Activated gamma-delta T cell (primary cell): ENCODE results near the gene MLH3.
"Not testable (repeated sequence)": the region's sequence is repeated elsewhere in the genome, so short reads cannot be mapped to it uniquely, and the experiment has no call there.

Experiments
- DNase-seq: peaks from one replicate; lab custom pipeline; 2025; lab: John Stamatoyannopoulos, UW
- total RNA-seq, 2 donors: gene quantifications; one replicate each; lab custom pipeline; 2026; lab: John Stamatoyannopoulos, UW

MLH3 gene
- total RNA-seq: 74.4 to 82.0 reads per million in 2 donors

DNA sequence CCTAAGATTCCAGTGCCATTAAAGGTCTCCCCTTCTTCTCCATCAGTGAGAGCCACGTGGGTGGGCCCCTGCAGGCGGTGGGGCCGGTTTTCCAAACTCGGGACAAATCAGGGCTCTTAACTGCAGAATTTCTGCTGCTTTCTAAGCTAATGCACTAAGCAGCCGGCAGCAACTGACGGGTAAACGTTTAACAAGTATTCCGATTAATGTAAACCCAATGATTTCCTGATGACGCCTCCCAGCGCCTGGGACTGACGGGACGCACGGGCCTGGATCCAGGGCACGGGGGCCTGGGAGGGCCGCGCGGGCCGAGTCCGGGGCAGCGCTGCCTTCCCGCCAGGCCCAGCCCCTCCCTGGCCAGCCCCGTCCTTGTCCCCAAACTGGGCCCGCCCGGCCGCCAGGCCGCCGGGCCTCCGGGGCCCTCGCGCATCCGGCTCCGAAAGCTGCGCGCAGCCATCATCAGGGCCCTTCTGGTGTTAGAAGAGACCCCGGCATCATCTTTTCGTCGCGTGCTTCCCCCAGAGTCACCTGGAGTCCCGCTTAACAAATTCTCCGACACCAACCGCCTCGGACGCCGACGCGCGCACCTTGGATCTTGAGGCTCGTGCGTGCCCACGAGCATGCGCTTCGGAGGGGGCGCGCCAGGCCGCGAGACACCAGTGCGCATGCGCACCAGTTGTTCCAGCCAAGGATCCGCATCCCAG is at the start of gene MLH3:
MLH3 (minus strand) TSS at position 616 of the 704 bp plus-strand sequence. CDS start 1,812 bp downstream, outside the sequence.
- peak; percentile 58 for DNase-seq

DNA sequence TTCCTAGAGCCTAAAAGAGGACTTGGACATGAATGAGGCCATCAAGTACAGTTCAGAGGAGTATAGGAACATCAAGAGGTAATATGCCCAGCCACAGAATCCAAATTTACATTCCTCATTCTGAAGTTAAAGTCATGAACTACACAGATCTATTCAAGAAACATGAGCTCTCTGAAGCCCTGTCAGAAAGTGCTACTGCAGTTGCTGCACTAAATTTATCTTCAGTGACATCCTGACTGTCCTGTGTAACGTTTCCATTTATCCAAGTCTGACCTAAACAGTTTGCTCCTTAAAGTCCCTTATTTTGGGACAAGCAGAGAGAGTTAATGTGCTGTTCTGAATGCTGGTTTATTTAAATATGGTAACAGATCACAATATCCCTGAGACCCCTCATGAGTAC is 47.4 kb upstream of the MLH3 start:
- DNase-seq: no peak

DNA sequence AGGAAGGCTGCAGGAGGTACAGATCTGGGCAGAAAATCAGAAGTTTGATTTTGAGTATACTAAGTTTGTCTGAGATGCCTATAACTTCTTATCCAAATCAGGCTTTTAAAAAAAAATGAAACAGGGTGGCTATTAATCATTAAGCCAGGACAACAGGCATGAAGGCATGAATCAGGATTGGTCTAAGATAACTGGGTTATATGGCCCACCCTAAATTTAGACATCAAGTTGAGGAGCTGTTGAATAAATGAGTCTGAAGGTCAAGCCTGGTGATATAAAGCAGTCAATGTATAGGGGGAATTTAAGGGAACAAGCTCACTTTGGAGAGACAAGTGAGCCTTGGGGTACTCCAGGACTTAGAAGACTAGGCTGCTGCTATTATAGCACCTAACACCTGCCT is 46.9 kb upstream of the MLH3 start:
- DNase-seq: no peak

DNA sequence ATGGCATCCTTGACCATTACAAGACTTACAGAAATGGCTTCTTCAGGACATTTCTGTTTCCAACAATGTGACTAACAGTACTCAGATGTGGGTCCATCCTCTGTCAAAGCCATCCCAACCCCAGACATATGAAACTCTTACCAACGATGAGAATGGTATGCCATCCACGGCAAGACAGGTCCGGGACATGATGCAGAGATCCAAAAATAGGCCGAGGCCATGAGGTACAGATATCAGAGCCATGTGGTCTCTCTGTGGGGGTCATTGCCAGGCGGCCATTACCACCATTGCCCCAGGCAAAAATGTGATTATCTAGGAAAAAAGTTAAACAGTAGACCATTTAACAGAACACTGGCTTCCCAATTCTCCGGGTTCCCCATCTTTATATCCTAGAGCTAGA is 45.7 kb upstream of the MLH3 start:
- DNase-seq: no peak

DNA sequence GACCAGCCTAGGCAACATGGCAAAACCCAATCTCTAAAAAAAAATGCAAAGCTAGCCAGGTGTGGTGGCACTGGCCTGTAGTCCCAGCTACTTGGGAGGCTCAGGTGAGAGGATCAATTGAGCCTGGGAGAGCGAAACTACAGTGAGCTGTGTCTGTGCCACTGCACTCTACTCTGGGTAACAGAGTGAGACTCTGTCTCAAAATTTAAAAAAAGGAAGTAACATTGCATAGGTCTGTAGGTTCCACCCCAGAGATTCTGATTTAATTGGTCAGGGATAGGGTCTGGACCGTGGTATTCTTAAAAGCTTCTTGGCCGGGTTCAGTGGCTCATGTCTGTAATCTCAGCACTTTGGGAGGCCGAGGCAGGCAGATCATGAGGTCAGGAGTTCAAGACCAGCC is 44.4 kb upstream of the MLH3 start:
- no peak for DNase-seq

DNA sequence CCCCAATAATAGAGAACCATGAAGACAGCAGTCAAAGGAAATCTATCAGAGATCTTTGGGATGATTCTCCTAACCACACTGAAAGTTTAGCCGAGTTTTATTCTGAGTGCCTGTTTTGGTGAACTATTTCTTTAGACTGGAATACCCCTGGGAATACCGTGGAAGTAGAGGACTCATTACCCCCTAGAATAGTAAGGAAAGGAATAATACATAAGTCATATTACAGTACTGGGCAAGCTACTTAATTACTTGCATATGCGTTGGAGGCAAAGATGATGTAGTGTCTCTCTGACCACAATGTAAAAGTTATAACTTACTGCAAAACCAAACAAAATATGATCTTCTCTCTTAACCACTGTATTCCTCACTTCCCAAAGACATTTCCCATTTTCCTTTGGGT is 43.6 kb upstream of the MLH3 start:
- DNase-seq: no peak

DNA sequence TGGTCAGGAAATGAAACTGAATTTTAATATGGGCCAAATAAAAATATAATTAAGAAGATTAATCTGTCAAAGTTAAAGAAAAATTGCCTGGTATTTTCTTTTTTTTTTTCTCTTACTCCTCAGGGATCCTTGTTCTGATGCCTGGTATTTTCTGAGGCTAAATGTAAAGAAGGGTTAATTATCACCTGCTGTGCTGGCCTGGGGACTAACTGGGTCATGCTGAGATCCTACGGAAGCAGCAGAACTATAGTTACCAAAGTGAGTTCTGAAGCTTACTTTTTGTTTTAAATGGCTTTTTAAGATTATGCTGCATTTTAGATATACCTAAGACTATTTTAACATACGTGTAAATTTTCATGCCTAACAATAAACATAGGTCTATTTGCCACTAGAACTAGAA is 41.4 kb upstream of the MLH3 start:
- DNase-seq: no peak

DNA sequence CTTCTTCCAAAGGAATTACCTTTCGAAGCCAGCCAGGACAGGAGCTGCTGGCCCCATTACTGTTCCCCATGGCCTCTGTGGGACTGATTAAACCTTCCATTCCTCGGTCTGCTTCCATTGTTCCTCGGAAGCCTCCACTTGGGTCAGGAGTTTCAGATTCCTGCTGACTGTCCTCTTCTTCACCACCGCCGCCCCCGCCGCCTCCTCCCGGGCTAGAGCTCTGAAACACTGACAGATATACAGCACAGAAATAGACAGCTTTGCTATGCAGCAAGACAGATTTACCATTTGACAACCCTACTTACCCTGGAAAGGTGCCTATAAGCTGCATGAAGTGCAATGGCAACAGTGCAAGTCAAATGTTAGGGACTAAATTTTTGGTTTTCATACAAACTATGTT is 40.0 kb upstream of the MLH3 start:
- no peak for DNase-seq

DNA sequence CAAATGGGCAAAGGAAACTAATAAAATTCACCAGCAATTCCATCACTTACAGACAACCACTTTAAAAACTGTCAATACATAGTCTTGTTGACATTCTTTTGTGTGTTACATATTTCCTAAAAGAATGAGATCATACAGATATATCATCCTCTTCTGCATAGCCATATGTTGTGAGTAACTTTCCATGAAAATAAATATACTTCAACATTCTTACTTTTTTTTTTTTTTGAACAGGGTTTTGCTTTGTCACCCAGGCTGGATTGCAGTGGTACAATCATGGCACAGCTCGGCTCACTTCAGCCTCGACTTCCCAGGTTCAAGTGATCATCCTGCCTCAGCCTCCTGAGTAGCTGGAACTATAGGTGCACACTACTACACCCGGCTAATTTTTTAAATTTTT is 39.1 kb upstream of the MLH3 start:
- DNase-seq: no peak

DNA sequence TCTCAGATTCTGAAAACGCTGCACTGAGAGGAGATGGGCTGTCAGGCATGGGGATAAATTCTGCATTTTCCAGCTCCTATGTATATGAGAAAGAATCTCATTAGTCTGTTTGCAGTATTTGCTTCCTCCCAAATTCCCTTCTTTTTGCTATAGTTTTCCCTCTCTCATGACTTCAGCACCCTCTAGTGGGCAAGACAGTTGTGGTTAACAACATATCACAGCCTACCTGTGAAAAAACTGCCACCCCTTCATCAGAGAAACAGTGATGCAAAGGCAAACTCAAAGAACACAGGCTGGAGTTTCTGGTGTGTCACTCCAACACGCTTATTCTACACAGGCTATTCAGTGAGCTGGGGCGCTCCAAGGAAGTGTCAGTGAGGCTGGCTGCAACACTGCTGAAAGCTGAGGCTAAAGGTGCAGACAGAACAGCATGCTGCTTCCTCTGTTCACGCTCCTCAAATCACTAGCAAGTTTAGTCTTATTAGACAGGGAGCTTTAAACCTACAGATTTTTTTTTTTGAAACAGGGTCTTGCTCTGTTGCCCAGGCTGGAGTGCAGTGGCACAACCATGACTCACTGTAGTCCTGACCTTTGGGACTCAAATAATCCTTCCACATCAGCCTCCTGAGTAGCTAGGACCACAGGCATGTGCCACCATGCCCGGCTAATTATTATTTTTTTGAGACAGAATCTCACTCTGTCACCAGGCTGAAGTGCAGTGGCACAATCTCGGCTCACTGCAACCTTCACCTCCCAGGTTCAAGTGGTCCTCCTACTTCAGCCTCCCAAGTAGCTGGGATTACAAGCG is 37.5 kb upstream of the MLH3 start:
- DNase-seq: no peak

DNA sequence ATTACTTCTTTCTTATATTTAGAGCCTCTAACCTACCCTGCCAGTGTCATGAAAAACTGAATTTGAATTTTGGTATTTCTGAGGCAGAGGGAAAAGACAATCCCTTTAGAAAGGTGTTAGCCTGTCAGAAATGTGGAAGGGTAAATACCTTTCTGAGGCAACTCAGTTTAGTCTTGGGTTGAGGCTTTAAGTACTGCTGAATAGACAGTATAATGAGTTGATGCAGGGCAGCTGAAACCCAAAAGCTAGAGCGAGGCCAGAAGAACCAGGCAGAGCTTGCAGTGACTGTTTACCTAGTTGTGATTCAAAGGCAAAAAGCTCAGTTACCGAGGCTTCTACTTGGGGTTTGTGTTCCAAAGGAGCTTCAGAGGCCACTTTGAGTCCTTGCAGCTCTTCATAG is 36.9 kb upstream of the MLH3 start:
- DNase-seq: no peak

DNA sequence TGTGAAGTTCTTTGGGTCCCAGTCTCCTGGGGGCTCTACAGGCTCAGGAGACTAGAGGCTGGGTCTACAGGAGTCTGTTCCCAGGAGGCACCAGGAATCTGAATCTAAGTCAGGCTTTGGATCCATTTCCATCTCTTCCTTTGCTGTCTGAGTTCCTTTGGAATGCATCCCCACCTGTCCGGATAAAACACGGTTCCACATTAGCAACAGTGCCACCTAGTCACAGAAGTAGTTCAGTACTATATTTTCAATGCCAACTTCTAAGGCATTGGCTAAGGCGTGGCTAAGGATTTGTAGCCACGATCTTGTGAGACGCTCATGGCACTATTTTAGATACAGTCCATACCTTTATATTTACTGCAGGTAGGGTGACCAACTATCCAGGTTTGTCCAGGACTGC is 33.2 kb upstream of the MLH3 start:
- no peak for DNase-seq

DNA sequence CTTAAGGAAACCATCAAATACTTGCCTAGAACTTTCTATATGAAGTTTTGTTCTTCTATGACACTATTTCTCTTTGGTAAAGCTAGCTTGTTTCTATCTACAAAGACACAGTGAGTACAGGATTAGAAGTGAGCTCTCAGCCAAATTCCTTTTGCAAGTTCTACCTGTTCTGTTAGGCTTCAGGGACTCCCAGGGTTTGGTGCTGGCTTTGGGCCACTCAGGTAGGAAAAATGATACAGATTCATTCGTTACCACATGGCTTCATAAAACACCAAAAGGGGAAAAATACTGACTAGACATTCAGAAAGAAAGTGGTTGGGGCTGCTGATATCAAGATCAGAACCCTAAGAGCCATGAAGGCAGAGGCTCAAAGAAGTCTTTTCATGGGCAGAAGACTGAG is 32.0 kb upstream of the MLH3 start:
- no peak for DNase-seq

DNA sequence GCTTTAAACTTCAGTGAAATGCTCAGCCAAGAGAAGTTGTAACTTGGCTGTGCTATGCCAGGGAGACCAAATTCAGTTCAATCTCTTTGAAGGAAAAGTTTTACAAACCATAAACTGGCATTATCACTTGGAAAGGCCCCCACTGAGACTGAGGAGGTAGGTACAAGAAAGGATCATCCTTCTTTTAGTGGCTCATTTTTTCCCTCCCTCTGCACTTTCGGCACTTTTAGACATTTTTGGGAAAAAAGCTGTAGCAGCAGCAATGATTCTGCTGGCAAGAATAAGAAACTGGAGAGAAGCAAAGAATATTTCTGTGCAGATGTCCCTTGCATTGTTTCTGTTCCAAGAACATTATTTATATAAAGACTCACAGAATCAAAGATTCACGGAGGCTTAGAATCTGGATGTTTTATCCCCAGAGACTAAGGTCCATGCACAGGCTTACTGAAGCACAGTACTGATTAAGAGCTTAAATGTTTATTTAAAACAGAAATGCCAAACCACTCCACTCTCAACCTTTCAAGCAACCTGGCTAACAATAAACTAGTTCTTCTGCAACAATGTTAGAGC is 30.5 kb upstream of the MLH3 start:
- no peak for DNase-seq

DNA sequence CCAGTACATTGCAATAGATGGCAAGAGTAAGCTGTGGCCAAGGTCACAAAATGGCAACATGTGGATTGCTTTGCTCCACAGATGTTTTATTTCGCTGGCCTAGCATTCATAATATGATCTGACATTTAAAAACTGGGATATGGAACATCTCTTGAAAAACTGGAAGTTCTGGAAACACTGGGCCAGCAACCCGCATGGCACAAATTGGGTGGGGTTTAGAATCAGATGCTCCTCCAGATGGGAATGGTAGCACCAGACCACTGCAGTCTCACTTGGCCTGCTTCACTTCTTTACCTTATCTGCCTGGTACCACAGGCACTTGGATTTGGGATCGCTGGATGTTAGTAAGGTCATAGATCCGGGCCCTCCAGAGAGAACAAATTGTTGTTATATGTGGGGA is 28.3 kb upstream of the MLH3 start:
- no peak for DNase-seq

DNA sequence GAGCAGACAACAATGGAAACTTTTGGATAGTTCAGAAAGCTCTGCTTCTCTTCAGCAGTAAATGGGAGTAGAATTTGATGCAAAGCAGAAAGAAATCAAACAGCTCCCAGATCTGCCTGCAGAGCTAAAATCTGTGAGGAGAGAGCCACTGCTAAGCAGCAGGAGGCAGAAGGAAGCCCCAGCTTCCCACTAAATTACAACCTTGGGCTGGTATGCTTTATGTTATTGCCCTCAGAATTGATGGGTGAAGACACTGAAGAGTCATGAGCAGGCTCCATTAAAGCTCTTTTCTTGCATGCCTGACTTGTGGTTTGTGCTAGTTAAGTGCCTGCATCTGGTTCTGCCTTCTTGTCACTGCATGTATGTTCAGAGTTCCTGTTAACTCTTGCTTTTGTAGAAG is 26.5 kb upstream of the MLH3 start:
- DNase-seq: no peak

DNA sequence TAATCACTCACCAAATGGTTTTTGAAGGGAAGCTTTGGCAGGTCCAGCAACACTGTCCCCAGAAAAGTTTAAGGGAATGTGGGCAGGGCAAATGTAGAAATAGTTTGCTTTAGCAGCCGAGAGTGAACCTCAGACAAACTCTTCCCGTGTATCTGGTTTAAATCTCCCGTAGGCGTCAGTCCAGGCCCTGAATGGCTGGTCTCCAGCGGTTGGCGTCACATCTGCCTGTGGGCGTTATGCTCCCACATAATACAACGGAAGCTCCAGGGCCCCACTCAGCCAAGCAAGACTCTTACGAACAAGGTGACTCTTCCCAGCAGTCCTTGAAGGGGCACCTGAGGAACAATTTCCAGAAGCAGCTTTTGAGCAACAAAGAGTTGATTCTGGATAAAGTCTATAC is 19.1 kb upstream of the MLH3 start:
- DNase-seq: no peak

DNA sequence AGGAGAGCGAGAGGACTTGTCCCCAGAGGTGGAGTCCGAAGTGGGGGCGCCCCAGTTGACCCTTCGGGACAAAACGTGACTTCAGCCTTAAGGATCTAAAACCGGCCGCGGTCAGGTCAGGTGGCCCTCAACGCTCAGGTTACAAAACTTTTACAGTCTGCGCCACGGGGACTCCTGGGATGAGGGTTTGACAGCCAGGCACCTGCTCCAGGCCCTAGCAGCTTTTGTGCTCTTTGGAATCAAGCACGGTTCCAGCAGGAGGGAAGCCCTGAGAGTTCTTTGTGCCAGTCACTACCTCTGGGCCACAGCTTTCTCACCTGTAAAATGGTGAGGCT is 18.5 kb upstream of the MLH3 start:
- no peak for DNase-seq

DNA sequence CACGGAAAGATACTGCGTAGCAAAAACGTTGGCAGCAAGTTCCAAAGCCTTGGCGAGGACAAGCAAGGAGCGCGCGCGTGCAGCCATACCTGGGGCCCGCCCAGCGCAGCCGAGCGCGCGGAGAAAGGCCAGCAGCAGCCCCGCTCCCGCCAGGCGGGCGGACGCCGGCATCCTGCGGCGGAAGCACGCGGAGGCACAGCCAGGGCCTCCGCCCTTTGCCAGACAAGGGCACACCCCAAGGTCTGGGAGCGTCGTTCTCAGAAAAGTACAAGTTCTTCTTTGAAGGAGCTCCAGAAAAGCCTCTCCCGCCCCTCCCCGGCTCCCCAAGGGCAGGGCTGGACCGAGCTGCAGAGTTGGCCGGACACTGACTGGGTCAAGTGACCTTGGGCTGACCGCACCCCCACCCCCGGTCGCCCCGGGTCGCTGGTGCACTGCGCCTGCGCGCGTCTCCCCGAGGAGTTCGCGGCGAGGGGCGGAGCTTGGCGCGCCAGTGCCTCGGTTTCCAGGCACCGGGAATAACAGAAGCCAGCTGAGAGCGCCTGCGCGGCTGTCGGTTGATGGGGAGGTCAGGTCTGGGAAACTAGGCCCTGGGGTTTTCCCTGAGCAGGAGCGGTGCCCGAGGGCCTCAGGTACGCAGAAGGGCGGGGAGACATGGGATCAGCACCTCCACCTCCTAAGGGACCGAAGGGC is 18.0 kb upstream of the MLH3 start, which contains the start of gene ZC2HC1C:
ZC2HC1C (plus strand) TSS at position 521 of the 690 bp plus-strand sequence. CDS start 933 bp downstream, outside the sequence.
- DNase-seq: peak; percentile 17

DNA sequence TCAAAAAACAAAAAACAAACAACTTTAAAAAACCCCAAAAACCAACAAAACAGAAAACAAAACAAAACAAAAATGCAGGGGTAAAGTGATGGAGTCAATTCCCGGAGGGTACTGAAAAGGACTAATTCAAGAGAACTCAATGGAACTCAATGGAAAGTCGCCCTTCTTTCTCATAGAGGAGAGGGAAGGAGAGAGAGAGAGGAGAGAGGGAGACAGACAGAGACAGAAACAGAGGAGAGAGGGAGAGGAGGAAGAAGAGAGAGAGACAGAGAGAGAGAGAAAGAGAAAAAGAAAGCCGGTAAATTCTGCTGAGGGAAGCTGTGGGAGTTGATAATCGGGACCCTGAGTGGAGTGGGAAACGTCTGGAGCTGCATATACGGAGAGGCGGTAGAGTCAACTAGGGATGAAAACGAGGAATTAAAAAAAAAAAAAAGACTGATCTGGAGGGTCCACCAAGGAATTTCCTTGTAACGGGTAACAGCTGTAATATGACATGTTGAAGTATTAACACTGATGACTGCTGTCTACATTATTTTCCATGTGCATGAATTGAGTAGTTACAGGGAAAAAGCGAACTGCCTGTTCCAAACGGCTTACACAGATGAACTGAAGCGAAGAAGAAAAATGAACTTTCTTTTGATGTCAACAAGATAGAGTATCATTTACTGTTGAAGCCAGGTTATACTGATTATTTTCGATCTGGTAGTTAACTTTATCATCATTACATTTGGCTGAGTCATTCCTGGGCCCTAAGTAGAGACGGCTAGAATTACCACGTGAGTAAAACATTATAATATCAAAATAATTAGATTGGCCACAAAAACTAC is 17.2 kb upstream of the MLH3 start:
- DNase-seq: no peak

DNA sequence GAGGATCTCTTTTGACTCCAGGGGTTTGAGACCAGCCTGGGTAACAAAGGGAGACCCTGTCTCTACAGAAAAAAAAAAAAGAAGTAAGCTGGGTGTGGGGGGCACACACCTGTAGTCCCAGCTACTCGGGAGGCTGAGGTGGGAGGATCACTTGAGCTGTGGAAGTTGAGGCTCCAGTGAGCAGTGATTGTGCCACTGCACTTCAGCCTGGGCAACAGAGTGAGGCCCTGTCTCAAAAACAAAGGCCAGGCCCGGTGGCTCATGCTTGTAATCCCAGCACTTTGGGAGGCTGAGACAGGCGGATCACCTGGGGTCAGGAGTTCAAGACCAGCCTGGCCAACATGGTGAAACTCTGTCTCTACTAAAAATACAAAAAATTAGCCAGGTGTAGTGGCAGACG is 16.5 kb upstream of the MLH3 start:
- not testable (repeated sequence) for DNase-seq

DNA sequence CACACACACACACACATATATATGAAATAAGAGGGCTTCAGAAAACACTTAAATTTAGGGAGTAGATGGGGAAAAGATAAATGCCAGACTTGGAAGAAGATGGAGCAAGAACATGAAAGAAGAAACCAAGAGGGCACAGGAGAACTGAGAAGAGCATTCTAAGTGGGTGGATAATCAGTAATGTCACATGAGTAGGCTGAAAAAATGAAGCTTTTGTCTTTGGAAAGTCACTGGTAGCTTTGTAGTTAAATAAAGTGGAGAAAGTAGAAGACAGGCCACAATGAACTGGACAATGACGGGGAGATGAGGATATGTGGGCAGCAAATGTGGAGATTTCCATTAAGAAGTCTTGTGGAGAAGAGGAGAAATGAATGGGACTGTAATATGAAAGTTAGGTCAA is 15.9 kb upstream of the MLH3 start:
- no peak for DNase-seq
